Stimulated activated CD8-positive, alpha-beta memory T cell treated with anti-CD3 and anti-CD28 coated beads, Interleukin-4, amount 100 ng/mL, for 4 hours (primary cell): Measurements from ENCODE around the gene TGFB3.

ENCODE experiments used
- DNase-seq, 2 donors: peaks; one replicate each; pipeline ENCODE4 v3.0.0-alpha.2; 2020; ENCODE audit warnings: low read depth in 2 of 2, low spot score in 1 of 2

Gene TGFB3

DNA sequence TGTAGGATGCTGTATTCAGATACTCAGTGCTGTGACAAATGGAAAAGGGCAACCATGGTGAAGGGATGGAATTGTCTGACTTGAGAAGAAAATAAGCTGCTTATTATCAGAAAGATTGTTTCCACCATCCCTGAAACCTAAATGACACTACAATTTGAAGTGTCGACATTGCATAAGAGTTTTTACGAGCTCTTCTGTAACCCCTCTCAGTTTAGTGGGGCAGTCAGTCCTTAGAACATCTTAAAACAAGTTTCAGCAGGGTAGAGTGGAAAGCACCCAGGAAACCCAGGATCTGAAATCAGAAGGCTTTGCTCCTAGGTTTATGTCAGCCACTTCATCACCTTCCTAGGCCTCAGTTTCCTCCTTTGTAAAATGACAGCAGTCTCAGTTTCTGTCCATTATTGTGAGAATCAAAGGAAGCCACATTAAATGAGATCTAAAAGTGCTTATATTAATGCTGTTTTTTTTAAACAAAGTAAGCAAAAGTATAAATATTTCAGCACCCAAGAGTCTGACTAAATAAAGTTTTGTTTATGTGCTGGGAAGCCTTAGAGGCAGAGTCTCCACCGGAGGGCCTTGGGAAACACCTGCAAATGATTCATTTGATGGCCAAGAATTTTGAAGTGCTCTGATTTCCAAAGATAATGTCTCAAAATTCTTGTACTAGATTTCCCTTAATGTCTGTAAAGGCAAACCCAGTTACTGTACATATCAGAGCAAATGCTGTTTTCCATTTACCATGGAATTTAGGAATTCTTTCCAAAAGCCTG, 5.6 kb upstream of the TGFB3 start:
- no peak for DNase-seq

GRCh38 chr14:75986439-75986765, 4.6 kb upstream of the TGFB3 start:
- no peak for DNase-seq

- DNase-seq = peak; percentile 83 to 91
Measured at GRCh38 chr14:75985618-75986438, 4.0 kb upstream of the TGFB3 start, which contains the start of gene IFT43. IFT43 (plus strand) TSS chr14:75985763; CDS start chr14:75985787, 24 bp downstream.

DNA sequence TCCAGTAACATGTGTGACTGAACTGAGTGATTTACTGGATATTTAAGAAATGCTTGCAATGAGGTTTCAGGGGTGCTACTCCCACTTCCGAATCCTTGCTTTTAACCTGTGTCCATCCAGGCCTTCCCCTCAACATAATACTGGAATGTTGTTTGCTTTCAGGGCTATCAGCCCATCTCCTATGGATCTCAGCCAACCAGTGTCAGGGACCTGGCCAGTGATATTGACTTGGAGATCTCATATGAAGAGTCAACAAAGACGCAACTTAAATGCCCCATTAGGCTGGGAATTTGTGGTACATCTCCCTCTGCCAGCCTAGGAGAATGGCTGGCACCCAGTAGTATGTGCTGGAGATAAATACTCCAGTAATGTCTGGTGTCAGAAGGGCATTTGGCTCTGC, 2.9 kb upstream of the TGFB3 start:
- no peak for DNase-seq

GRCh38 chr14:75983019-75983358, 1.2 kb upstream of the TGFB3 start:
- DNase-seq = no peak

DNA sequence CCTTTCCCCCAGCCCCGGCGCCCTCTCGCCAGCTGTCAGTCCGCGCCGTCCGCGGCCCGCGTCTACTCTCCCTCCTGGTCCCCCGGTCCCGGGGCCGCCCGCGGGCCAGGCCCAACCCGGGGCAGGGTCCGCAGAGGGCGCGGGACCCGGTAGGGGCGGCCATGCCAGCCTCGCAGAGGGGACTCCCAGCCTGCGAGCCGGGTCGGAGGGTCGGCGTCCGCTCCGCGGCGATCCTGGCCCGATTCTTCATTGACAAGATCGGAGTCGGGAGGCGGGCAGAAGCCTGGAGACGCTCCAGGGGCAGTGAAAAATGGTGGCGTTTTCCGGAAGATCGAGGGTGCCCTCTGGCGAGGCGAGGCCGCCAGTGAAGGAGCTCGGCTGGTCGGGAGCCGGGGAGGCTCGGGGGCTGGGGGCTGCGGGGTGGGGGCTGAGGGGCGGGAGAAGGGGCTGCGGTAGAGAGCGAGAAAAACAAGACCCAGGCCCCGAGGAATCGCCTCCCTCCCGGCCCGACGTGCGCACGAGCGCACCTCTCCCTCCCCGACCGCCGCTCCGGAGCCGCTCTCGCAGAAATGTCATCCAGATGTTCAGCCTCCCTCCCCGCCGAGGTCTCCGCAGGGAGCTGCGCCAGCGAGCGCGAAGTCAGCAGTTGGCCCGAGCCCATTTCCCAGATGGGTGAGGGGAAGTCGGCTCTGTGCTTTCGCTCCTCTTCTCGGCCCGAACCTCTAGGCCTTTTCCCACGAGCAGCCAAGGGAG, 647 bp upstream of the TGFB3 start:
- peak; percentile 44 to 60 for DNase-seq

DNA sequence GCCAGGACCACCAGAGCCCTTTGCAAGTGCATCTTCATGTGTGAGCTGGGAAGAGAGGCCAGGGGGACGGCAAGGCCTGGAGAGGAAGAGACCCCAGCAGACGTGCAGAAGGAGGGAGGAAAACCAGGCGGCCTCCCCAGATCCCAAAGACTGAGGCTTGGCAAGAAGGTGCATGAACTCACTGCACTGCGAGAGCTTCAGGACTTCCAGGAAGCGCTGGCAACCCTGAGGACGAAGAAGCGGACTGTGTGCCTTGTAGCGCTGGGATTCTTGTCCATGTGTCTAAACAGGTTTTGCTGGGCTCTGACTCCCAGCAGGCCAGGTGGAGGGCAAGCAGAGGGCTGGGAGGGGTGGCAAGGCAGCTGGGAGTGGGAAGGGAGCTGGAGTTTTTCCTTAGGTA, 939 bp downstream of the TGFB3 start:
- no peak for DNase-seq

- DNase-seq = no peak
Measured at GRCh38 chr14:75979648-75980565, 1.9 kb downstream of the TGFB3 start.

GRCh38 chr14:75979071-75979571, 2.7 kb downstream of the TGFB3 start:
- DNase-seq = no peak

DNA sequence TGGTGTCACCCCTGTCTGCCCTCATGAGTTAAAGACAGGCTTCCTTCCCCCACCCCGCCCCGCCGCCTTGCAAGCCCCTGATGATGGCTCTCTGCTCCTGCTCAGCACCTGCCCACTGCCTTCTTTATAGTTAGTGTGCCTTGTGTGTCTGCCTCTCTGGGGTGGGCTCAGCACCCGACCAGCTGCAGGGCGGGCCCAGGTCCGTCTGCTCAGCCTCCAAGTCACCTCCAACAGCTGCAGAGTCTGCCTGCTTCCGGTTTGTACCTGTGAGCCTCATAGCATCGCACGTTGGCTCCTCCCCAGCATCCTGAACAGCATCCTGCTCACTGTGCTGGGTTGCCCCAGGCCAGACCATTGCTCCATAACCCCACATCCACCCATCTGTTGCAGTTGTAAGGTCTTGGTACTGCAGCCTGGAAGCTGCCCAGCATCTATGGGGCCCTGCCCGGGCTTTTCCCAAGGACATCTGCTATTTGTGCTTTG, 3.5 kb downstream of the TGFB3 start:
- no peak for DNase-seq

DNA sequence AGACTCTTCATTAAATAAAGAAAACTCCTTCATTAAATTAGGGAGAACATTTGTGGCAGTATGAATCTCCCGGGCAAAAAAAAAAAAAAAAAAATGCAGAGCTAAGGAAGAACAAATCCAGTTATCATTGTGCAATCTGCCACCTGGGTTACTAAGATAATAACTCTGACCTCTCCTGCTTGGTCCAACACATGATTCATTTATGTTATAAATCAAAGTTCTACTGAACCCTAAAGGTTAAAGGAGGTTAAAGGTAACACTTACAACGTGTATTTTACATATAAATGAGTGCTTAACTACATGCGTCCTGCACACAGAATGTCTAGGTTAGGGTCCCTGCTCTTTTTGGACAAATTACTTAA, 4.2 kb downstream of the TGFB3 start:
- DNase-seq = no peak

DNA sequence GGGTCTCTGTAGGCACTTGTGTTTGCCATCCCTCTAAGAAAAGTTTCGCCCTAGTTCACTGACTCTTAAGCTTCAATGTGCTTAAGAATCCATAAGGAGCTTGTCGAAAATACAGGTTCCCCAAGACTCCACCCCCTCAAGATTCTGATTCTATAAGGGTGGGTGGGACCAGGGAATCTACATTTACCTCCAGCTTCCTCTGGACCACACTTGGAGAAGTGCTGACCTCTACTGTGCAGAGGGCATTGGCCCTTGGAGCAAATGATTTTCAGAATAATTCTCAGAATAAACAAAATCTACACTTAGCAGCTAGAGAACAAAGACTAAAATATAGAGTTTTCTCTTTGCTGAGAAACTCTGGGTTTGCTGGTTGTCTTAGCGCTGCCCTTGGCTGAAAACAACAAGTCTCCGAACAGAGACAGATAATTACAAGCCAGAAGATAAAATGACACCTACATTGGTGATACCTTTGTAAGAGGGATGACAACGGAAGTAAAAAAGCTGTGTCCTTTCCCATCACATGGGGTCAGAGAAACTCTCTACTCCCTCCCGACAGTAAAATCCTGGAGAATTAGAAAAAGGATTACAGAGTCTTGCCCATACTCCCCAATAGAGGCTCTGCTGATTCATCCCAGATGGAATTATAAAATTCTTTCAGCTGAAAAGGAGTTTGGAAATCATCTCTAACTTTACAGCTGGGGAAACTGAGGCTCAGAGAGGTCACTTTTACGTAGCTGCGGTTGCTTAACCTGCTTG, 4.8 kb downstream of the TGFB3 start:
- no peak for DNase-seq

- no peak for DNase-seq
Measured at GRCh38 chr14:75972801-75973421, 8.9 kb downstream of the TGFB3 start.

DNA sequence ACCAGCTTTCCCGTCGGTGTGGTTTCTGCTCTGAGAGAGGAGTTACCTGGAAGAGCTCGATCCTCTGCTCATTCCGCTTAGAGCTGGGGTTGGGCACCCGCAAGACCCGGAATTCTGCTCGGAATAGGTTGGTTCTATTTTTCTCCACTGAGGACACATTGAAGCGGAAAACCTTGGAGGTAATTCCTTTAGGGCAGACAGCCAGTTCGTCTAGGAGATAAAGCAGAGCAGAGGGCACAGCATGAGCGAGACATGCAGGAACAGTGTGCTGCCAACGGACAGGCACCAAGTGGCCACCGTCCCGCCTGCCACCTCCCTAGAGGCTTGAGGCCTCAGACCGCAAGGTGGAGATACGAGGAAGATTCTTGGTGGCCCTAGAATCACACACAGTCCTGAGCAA, 10.3 kb downstream of the TGFB3 start:
- no peak for DNase-seq

GRCh38 chr14:75970989-75971388, 10.8 kb downstream of the TGFB3 start:
- no peak for DNase-seq

- no peak for DNase-seq
Measured at GRCh38 chr14:75969891-75970290, 11.9 kb downstream of the TGFB3 start.

GRCh38 chr14:75969126-75969525, 12.7 kb downstream of the TGFB3 start:
- no peak for DNase-seq

DNA sequence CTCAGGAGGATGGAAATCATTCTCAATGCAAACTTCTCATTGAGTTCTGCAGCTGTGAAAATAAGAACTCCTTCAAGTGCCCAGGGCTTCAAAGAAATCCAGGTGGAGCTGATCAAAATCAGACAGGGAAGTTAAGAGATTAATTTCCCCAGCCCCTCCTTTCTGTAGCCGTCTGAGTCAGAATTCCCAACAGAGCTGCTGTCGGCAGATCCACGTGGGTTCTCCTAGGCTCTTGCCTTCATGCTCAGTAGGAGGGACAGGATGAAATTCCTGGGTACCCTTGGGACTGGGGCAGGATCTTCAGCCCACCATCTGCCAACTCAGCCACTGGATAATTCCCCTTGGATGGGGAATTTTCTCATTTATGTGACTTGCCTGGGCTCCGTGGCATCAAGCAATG, 13.3 kb downstream of the TGFB3 start:
- no peak for DNase-seq

DNA sequence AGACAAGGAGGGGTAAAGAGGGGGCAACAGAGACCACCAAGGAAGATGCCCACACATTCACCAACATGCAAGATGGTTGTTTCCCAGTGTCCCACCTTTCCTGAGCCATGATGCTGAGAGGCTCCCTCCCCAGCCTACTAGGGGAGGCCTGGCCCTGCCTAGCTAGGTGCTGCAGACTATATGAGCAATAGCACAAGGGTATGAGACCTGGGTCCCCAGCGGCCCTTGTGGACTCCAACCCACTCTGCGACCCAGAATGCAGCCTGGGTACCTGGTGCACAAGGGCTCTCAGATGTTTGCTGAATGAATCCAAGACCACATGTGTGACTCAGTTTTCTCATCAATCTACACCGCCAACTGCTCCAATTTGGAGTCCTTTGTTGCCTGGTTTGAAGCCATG, 13.9 kb downstream of the TGFB3 start:
- DNase-seq = no peak
